Thyroid gland (tissue), 4 donors: ENCODE measurements around the gene NAALADL2. TPM values are rescaled to one million over a fixed set of nuclear protein-coding genes. Genes with fewer than 3 reads are reported as not detected.

Experiments
- DNase-seq, 2 donors: peaks; one replicate each; pipeline ENCODE4 v3.0.0-alpha.2; 2019
- H3K27ac ChIP-seq, 3 donors: fragments of 200-600 bp; sonication (generic); 1 replicate in 2 of 3; 2 replicates in 1 of 3; pipeline ENCODE4 v1.5.1; 2016 to 2019; ENCODE audit warnings: mild to moderate bottlenecking in 1 of 3, moderate library complexity in 1 of 3
- H3K27me3 ChIP-seq: fragments of 200-600 bp; sonication (generic); one replicate; pipeline ENCODE4 v1.5.1; 2019
- H3K36me3 ChIP-seq, 2 donors: fragments of 200-600 bp; sonication (generic); one replicate each; pipeline ENCODE4 v1.5.1; 2016 to 2019
- H3K4me1 ChIP-seq, 2 donors: fragments of 200-600 bp; sonication (generic); one replicate each; pipeline ENCODE4 v1.5.1; 2017 to 2019
- H3K4me3 ChIP-seq, 3 donors: fragments of 200-600 bp; sonication (generic); replicated peaks in 1 of 3; 1 replicate in 2 of 3; 2 replicates in 1 of 3; pipeline ENCODE4 v1.5.1; 2016; ENCODE audit warnings: mild to moderate bottlenecking in 1 of 3
- H3K9me3 ChIP-seq: fragments of 200-600 bp; sonication (generic); one replicate; pipeline ENCODE4 v1.5.1; 2017
- CTCF ChIP-seq, 6 experiments: fragments of 200-600 bp in 3 of 6; fragments of 450-650 bp in 3 of 6; sonication (generic) in 3 of 6; IDR thresholded peaks; one replicate each; pipeline ENCODE4 v1.5.1; 2016 to 2019; ENCODE audit warnings: antibody characterized with exemption in 6 of 6, mild to moderate bottlenecking in 2 of 6, inconsistent platforms in 1 of 6, moderate library complexity in 1 of 6
- POLR2A ChIP-seq, 2 donors: fragments of 450-650 bp; IDR thresholded peaks; one replicate each; pipeline ENCODE4 v1.6.1; 2017; ENCODE audit warnings: antibody characterized with exemption in 2 of 2, mild to moderate bottlenecking in 2 of 2, moderate library complexity in 1 of 2
- WGBS, 2 donors: methylation state at CpG; one replicate each; pipeline ENCODE4 v1.1.5; 2017; 5-methylcytosine and 5-hydroxymethylcytosine counted together
- intact Hi-C: fragments of 100-400 bp; cut with DNase I; formaldehyde crosslinking; loops from one replicate; pipeline ENCODE4 v1.15.1; 2023
- total RNA-seq, 4 donors: library from RNA; depleted of rRNA; stranded (reverse); fragments of >200 nt; gene quantifications; one replicate each; pipeline ENCODE4 v1.2.3, GENCODE V29; 2016

The NAALADL2 gene
- total RNA-seq, 4 donors from 2014 or later: 7.6 to 14.7 (median 9.0) TPM

- intact Hi-C loops: no loop called here
- Histone ChIP-seq H3K27ac (no peak overlapping the region), H3K9me3 (no peaks in the 10 kb centered on the region), H3K4me3 (no peak overlapping the region), H3K27me3 (no peaks in the 10 kb centered on the region), H3K36me3 (no peaks in the 10 kb centered on the region), H3K4me1 (no peaks in the 10 kb centered on the region)
- no peak for TF ChIP-seq CTCF (IDR thresholded peaks at IDR 0.05)
- TF ChIP-seq POLR2A (IDR thresholded peaks at IDR 0.05): no peak
- DNase-seq: no peak
- WGBS, 2 donors: 85 to 86% methylated on average over 2 of the region's 2 CpGs
Measured at GRCh38 chr3:175746308-175746707, 887.2 kb downstream of the NAALADL2 start.

- 96 to 98% methylated on average over 3 of the region's 3 CpGs for WGBS, 2 donors
- intact Hi-C loops: no loop called here
- TF ChIP-seq POLR2A (IDR thresholded peaks at IDR 0.05) (no peak), CTCF (IDR thresholded peaks at IDR 0.05) (no peak)
- no peak overlapping the region for H3K4me3 ChIP-seq
- H3K9me3 ChIP-seq: no peaks in the 10 kb centered on the region
- no peak for DNase-seq
- H3K4me1 ChIP-seq: no peaks in the 10 kb centered on the region
- no peaks in the 10 kb centered on the region for H3K36me3 ChIP-seq
- H3K27me3 ChIP-seq: no peaks in the 10 kb centered on the region
- no peak overlapping the region for H3K27ac ChIP-seq
Measured at GRCh38 chr3:175748087-175748730, 889.1 kb downstream of the NAALADL2 start.

DNA sequence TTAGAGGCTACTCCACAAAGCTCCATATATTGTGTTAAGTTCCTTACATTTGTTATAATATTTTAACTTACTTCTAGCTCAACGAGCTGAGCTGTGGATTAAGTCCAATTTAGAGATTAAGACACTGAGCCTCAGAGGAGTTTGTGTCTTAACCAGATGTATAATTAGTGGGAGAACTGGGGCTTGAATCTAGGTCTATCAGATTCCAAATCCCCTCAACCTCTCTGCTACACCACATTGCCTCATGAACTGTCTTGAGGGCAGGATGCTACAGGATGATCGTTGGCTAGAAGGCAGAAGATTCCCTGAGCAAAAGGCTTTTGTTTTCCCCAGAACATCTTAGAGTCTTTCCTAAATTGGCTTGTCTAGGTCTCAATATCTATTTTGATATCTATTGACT is 890.8 kb downstream of the NAALADL2 start:
- intact Hi-C loops: no loop called here
- no peak for TF ChIP-seq CTCF (IDR thresholded peaks at IDR 0.05)

GRCh38 chr3:175751089-175751488 is 892.0 kb downstream of the NAALADL2 start:
- Histone ChIP-seq H3K27ac (no peak overlapping the region), H3K9me3 (no peaks in the 10 kb centered on the region), H3K4me3 (no peak overlapping the region), H3K27me3 (no peaks in the 10 kb centered on the region), H3K36me3 (no peaks in the 10 kb centered on the region), H3K4me1 (no peaks in the 10 kb centered on the region)
- no peak for TF ChIP-seq CTCF (IDR thresholded peaks at IDR 0.05)
- TF ChIP-seq POLR2A (IDR thresholded peaks at IDR 0.05): no peak
- intact Hi-C loops: no loop called here
- DNase-seq: no peak
- WGBS, 2 donors: 96 to 97% methylated on average over 2 of the region's 2 CpGs

More for the DNA sequence above, 890.8 kb downstream of the NAALADL2 start:
- H3K27ac ChIP-seq: no peak overlapping the region
- no peaks in the 10 kb centered on the region for H3K4me1 ChIP-seq
- WGBS, 2 donors: 76 to 87% methylated on average over 2 of the region's 2 CpGs
- H3K4me3 ChIP-seq: no peak overlapping the region
- H3K36me3 ChIP-seq: no peaks in the 10 kb centered on the region
- H3K27me3 ChIP-seq: no peaks in the 10 kb centered on the region
- no peaks in the 10 kb centered on the region for H3K9me3 ChIP-seq
- DNase-seq: no peak

- H3K9me3 ChIP-seq: no peaks in the 10 kb centered on the region
- H3K27ac ChIP-seq: no peak overlapping the region
- no peak for TF ChIP-seq CTCF (IDR thresholded peaks at IDR 0.05)
- no peak for TF ChIP-seq POLR2A (IDR thresholded peaks at IDR 0.05)
- H3K36me3 ChIP-seq: no peaks in the 10 kb centered on the region
- no peak overlapping the region for H3K4me3 ChIP-seq
- intact Hi-C loops: no loop called here
- DNase-seq: no peak
- no peaks in the 10 kb centered on the region for H3K27me3 ChIP-seq
- H3K4me1 ChIP-seq: no peaks in the 10 kb centered on the region
Measured at GRCh38 chr3:175763948-175764347, 904.8 kb downstream of the NAALADL2 start.
